ENCODE data around the gene YIF1A. TPM values are rescaled to one million over a fixed set of nuclear protein-coding genes. Genes with fewer than 3 reads are reported as not detected.

Gene YIF1A
- total and polyA plus RNA-seq, 2 donors (not counting 3 experiments of a cell fraction or from before 2014, with no cell fraction given) = 104 to 271 TPM

GRCh38 chr11:66312549-66313320 is 23.8 kb upstream of the YIF1A start:
- no peaks in the 10 kb centered on the region for H3K9me1 ChIP-seq (replicated peaks; ENCODE audit: control insufficient read depth, extremely low read depth, insufficient read depth, low read length)
- peak overlapping the region; percentile 52 for H3K27ac ChIP-seq (ENCODE audit: insufficient read depth, low read depth, low read length)
- intact Hi-C loops (cut with micrococcal nuclease) = loop anchor here (1.0 to 5.0 kb wide), 6 partner anchors 16 to 125 kb away; partner anchors contain the start of genes BRMS1, MRPL11, RIN1 and YIF1A
- no TSS peak for BruUV-seq (replicated peaks)
- H3K4me2 ChIP-seq (ENCODE audit: insufficient read depth, low read length) = peak overlapping the region; percentile 93
- peak overlapping the region; percentile 56 for H3K9ac ChIP-seq (replicated peaks; ENCODE audit: extremely low read depth, insufficient read depth, low read length)
- no peaks in the 10 kb centered on the region for H4K20me1 ChIP-seq (replicated peaks; ENCODE audit: control insufficient read depth, extremely low read depth, insufficient read depth, low read length)
- no peaks in the 10 kb centered on the region for H3K9me3 ChIP-seq (replicated peaks; ENCODE audit: control insufficient read depth, insufficient read depth, low read length)
- H3K36me3 ChIP-seq (ENCODE audit: control insufficient read depth in 2 of 2, extremely low read depth in 1 of 2, insufficient read depth in 2 of 2, low read length in 2 of 2) = no peaks in the 10 kb centered on the region
- CTCF ChIA-PET = interaction anchor here (0.6 to 9.5 kb wide), 17 partner anchors 9 to 149 kb away, joined by 3 to 225 read pairs (median 8); partner anchors contain the start of genes MRPL11, RIN1, TMEM151A and YIF1A
- H3K4me3 ChIP-seq (replicated peaks in 1 of 3; ENCODE audit: insufficient read depth in 1 of 3, low read depth in 1 of 3, low read length in 3 of 3) = peak overlapping the region; percentile 35 to 82 (median 79)
- H3K4me1 ChIP-seq (ENCODE audit: control insufficient read depth, extremely low read depth, insufficient read depth, low read length) = peaks cover 4% of the 10 kb centered on the region
- peak; percentile 97 for FAIRE-seq
- H3K27me3 ChIP-seq (ENCODE audit: control insufficient read depth in 2 of 2, insufficient read depth in 2 of 2, low read length in 2 of 2) = peaks cover 0 to 8% of the 10 kb centered on the region in 2 experiments
- dilution Hi-C loops (cut with MboI; ENCODE audit: extremely low pct_ligation_motif_present, low sequenced_read_pairs) = no loop called here
- TF ChIP-seq POLR2AphosphoS5 (IDR thresholded peaks at IDR 0.05; ENCODE audit: insufficient read depth, low read depth, low read length) (peak; percentile 28), FOS (IDR thresholded peaks at IDR 0.05; ENCODE audit: borderline replicate concordance, insufficient read depth, low read length) (no peak), GATA2 (IDR thresholded peaks at IDR 0.05; ENCODE audit: insufficient read depth, insufficient read length, low read depth, low read length) (no peak), POLR2A (IDR thresholded peaks at IDR 0.05; ENCODE audit: low read depth, low read length) (no peak), JUN (IDR thresholded peaks at IDR 0.05; ENCODE audit: borderline replicate concordance, insufficient read depth, insufficient read length, low read depth) (no peak), MAX (IDR thresholded peaks at IDR 0.05; ENCODE audit: insufficient read depth, insufficient read length) (no peak)
- POLR2A ChIA-PET = interaction anchor here (0.8 to 2.1 kb wide), 2 partner anchors 12 to 24 kb away, joined by 4 to 8 read pairs; partner anchors contain the start of gene YIF1A
- peak; percentile 94 for DNase-seq (ENCODE audit: low read depth, low spot score)
- no peaks in the 10 kb centered on the region for H3K79me2 ChIP-seq (ENCODE audit: control insufficient read depth, insufficient read depth, low read length)
- H2AFZ ChIP-seq (ENCODE audit: low read depth, low read length) = peak overlapping the region; percentile 99
